Measurements from ENCODE around the gene TBC1D2B. TPM values are rescaled to one million over a fixed set of nuclear protein-coding genes. Genes with fewer than 3 reads are reported as not detected.

Gene TBC1D2B
- polyA plus RNA-seq, 1 experiment, result 39.8 TPM

DNA sequence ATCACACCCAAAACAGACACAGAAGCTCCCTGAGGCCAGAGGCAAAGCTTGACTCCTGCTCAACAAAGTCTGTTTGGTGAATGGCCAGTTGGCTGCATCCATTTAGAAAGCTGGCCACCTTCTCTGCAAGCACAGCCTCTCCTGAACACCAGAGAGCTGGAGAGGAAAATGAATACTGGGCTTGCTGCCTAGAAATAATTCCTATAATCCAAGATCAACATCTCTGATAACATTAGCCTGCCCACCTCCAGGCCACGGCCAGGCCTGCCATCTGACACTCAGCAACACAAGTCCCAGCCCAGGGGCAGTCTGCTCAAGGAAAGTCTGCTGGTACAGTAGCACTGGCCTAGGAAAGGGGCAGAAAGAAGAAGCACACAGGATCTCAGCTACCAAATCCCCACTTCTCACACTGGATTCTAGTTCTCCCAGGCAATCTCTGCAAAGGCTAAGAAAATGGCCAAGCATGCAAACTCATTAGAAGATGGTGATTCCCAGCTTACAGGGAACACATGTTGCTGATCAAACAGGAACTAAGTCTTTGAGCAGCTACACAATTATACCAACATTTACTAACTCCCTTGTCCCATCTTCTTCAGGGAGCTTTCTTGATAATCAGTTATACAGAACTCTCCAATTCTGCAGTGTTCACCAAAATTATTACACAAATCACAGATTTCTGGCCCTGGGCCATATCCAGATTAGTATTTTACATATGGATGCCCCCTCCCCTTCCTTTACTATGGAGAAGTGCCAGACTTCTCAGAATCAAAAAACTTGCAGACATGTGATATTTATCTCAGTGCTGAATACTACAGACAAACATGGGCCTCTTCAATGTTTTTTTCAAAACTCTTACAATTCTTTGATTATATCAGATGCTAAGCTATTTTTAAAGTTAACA lies 9.9 kb downstream of the TBC1D2B start:
- TF ChIP-seq, protein P1, sequence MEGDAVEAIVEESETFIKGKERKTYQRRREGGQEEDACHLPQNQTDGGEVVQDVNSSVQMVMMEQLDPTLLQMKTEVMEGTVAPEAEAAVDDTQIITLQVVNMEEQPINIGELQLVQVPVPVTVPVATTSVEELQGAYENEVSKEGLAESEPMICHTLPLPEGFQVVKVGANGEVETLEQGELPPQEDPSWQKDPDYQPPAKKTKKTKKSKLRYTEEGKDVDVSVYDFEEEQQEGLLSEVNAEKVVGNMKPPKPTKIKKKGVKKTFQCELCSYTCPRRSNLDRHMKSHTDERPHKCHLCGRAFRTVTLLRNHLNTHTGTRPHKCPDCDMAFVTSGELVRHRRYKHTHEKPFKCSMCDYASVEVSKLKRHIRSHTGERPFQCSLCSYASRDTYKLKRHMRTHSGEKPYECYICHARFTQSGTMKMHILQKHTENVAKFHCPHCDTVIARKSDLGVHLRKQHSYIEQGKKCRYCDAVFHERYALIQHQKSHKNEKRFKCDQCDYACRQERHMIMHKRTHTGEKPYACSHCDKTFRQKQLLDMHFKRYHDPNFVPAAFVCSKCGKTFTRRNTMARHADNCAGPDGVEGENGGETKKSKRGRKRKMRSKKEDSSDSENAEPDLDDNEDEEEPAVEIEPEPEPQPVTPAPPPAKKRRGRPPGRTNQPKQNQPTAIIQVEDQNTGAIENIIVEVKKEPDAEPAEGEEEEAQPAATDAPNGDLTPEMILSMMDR (IDR thresholded peaks at IDR 0.05; ENCODE audit: insufficient read depth, low read depth, low read length), result no peak
- ChIA-PET POLR2A (no interaction called here), CTCF (interaction anchor here (0.7 to 2.7 kb wide), 6 partner anchors 10 to 108 kb away, joined by 3 to 13 read pairs (median 4); partner anchors contain the start of gene TBC1D2B)
- DNase-seq (ENCODE audit: low read depth), result no peak
- Histone ChIP-seq H3K36me3 (ENCODE audit: control insufficient read depth, insufficient read depth, low read length) (no peaks in the 10 kb centered on the region), H3K27me3 (ENCODE audit: control insufficient read depth, insufficient read depth, low read length) (no peaks in the 10 kb centered on the region), H3K4me3 (ENCODE audit: low read depth, low read length) (no peak overlapping the region)

DNA sequence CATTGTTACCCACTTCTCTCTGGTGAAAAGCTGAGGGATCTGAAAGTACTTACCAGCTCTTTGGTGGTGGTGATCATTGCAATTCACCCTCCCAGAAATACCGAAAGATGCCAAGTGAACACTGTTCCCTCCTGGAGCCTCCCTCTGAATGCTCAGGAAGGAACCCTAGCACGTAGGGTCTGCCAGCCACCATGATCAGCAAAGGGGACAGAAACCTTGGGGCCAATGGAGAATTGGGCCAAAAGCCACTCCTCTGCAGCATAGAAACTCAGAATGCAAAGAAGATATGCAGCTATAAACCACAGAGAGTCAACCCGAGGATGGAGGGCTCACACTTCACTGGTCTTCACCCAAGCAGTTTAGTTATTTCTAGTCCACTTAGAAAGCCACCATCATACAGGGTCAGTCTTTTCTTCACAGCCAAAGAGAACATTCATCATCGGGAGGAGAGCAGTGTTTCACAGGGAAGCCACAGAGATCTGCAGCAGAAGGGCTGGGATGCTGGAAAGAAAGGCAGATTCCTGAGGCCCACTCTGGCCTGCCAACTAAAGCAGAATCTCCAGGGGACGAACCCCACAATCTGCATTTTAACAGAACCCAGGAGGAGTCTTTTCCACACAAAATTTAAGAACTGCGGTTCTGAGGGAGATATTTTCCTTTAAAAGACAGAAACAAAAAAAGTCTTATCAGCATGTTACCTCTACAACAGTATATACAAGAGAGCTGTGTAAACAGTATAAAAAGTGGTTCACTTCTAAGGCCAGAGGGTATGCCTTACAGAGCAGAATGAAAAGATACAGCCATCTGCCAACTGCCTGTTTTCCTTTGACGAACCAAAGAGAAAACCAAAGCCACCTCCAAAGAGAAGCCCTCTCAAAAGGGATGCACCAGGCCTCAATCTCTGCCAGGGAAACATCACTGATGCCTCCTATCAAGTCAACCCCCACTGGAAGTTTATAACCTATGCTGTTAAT lies 11.3 kb downstream of the TBC1D2B start:
- Histone ChIP-seq H3K4me3 (ENCODE audit: low read depth, low read length) (no peak overlapping the region), H3K36me3 (ENCODE audit: control insufficient read depth, insufficient read depth, low read length) (no peaks in the 10 kb centered on the region), H3K27me3 (ENCODE audit: control insufficient read depth, insufficient read depth, low read length) (no peaks in the 10 kb centered on the region)
- CTCF ChIA-PET, result interaction anchor here (1.5 to 1.6 kb wide), 2 partner anchors 11 to 15 kb away, joined by 3 to 13 read pairs; partner anchors contain the start of gene TBC1D2B
- TF ChIP-seq, protein P1 (IDR thresholded peaks at IDR 0.05; ENCODE audit: insufficient read depth, low read depth, low read length), result no peak
- no peak for DNase-seq (ENCODE audit: low read depth)
- POLR2A ChIA-PET, result interaction anchor here (0.5 to 1.0 kb wide), 2 partner anchors 13 to 17 kb away, joined by 3 read pairs; no protein-coding TSS in a partner anchor

DNA sequence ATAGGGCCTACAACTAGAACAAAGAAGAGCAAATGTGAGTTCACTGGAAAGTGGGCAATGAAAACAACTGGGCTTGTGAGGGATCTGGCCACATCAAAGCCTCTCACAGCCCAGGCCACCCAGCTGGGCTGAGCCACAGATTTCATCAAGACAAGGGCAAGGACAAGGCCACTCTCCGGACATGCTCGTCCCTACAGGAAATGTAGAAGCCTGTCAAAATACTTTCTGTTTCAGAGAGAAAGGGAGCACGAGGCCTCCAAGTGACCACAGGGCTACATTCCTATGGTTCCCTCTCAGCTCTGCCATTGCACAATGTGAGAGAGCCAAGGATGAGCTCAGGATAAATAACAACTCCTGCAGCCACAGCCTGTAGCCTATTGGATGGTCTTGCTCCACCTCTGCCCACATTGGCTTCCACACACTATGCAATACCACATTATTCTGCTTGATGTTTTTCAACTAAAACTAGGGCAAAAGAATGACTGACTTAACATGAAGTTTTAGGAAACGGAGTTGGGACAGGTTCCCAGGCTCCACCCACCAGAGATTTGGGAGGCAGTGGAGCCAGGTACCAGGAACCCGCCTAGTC lies 12.1 kb downstream of the TBC1D2B start:
- DNase-seq (ENCODE audit: low read depth), result peak; percentile 97
- ChIA-PET POLR2A (interaction anchor here (1.0 kb wide), 1 partner anchor 16 kb away, joined by 3 read pairs; no protein-coding TSS in a partner anchor), CTCF (no interaction called here)
- Histone ChIP-seq H3K36me3 (ENCODE audit: control insufficient read depth, insufficient read depth, low read length) (no peaks in the 10 kb centered on the region), H3K27me3 (ENCODE audit: control insufficient read depth, insufficient read depth, low read length) (no peaks in the 10 kb centered on the region), H3K4me3 (ENCODE audit: low read depth, low read length) (no peak overlapping the region)
- TF ChIP-seq, protein P1 (IDR thresholded peaks at IDR 0.05; ENCODE audit: insufficient read depth, low read depth, low read length), result no peak

DNA sequence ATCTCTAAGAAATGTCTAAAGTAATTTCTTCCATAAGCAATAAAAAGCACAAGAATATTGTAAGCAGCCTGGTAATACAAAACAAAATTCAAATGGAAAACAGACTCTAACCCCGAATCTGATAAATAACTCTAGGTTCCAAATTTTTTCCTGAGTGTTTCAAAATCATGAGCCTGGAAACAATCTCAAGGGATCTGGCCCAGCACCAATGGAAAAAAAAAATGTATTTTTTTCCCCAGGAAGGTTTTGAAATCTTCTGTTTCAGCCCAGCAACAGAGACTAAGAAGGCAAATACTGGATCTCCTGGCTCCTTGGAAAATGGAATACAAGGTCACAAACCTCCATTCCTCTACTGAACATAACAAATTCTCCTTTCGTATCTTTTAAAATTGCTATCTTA lies 13.0 kb downstream of the TBC1D2B start:
- Histone ChIP-seq H3K36me3 (ENCODE audit: control insufficient read depth, insufficient read depth, low read length) (no peaks in the 10 kb centered on the region), H3K4me3 (ENCODE audit: low read depth, low read length) (no peak overlapping the region), H3K27me3 (ENCODE audit: control insufficient read depth, insufficient read depth, low read length) (no peaks in the 10 kb centered on the region)
- POLR2A ChIA-PET, result no interaction called here
- no peak for DNase-seq (ENCODE audit: low read depth)
- CTCF ChIA-PET, result no interaction called here
- TF ChIP-seq, protein P1 (IDR thresholded peaks at IDR 0.05; ENCODE audit: insufficient read depth, low read depth, low read length), result no peak
